GM08714 (cell line): ENCODE data around the gene NRAS.

ENCODE experiments used
- H3K4me3 ChIP-seq: fragments of 200-500 bp; sonication (Bioruptor generic); 2 replicates; pipeline ENCODE4 v1.5.1; 2014; ENCODE audit warnings: mild to moderate bottlenecking, low read length, inconsistent platforms
- ZNF274 ChIP-seq: IDR thresholded peaks from 2 replicates; pipeline ENCODE4 v1.6.1; 2012; ENCODE audit warnings: mild to moderate bottlenecking, low read depth, low read length

NRAS gene

GRCh38 chr1:114707604-114708003 is 9.0 kb downstream of the NRAS start:
- H3K4me3 ChIP-seq = no peak overlapping the region
- no peak for TF ChIP-seq ZNF274

- no peak for TF ChIP-seq ZNF274
- no peak overlapping the region for H3K4me3 ChIP-seq
Measured at GRCh38 chr1:114703242-114703641, 13.3 kb downstream of the NRAS start.

- H3K4me3 ChIP-seq = no peak overlapping the region
Measured at GRCh38 chr1:114702737-114703136, 13.8 kb downstream of the NRAS start.

GRCh38 chr1:114701931-114702330 is 14.6 kb downstream of the NRAS start:
- H3K4me3 ChIP-seq = no peak overlapping the region
- TF ChIP-seq ZNF274 = no peak

More at GRCh38 chr1:114702737-114703136, 13.8 kb downstream of the NRAS start:
- TF ChIP-seq ZNF274 = no peak

GRCh38 chr1:114700036-114700600 is 16.5 kb downstream of the NRAS start:
- no peak overlapping the region for H3K4me3 ChIP-seq
- no peak for TF ChIP-seq ZNF274

DNA sequence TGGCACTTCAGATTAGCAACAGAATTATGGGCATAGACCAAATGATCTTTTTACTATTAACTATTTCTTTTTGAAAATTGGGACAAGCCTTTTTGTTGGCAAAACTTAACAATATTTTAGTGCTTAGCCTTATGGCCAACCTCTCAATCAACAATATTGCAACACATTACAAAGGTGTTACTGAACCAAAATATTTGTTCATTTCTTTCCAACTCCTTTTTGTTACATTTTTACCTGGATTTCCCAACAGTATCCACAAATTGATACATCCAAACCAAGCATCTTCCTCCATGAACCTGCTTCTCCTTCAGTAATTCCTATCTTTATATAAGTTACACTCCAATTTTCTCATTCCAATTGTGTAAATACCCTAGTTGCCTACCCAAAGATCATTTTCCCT is 19.8 kb downstream of the NRAS start:
- no peak for TF ChIP-seq ZNF274
- no peak overlapping the region for H3K4me3 ChIP-seq

DNA sequence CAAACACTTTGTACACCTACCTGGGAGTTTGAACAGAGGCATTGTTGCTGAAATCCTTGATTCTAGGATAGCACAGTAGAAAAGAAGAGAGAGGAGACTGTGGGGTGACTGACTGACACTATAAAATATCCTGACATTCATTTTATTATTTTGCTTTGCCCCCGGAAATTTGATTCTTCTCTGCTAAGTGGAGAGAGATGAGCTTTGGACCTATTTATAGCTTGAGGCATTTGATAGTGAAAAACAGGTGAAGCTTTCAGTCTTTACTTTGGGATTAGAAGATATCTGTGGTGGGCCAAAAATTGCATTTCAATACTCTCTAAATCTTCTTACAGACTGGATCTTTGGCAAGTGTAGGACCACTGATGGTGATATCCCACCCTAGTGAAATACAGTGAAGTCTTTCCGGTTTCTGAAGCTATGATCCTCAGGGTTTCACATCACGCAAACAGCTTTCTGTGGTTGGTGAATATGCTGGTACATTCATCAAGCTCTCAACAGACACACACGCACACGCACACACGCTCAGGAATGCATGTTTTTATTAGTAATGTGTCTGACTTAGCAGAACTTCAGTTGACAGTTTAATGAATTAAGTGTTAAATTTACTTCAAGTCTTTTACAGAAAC is 21.0 kb downstream of the NRAS start, which contains the start of gene AMPD1:
TSS of gene AMPD1 (minus strand) at position 117 of the 629 bp plus-strand sequence. CDS start at position 42, 75 bp downstream.
- TF ChIP-seq ZNF274 = no peak
- no peak within 1 kb of the TSS for H3K4me3 ChIP-seq

DNA sequence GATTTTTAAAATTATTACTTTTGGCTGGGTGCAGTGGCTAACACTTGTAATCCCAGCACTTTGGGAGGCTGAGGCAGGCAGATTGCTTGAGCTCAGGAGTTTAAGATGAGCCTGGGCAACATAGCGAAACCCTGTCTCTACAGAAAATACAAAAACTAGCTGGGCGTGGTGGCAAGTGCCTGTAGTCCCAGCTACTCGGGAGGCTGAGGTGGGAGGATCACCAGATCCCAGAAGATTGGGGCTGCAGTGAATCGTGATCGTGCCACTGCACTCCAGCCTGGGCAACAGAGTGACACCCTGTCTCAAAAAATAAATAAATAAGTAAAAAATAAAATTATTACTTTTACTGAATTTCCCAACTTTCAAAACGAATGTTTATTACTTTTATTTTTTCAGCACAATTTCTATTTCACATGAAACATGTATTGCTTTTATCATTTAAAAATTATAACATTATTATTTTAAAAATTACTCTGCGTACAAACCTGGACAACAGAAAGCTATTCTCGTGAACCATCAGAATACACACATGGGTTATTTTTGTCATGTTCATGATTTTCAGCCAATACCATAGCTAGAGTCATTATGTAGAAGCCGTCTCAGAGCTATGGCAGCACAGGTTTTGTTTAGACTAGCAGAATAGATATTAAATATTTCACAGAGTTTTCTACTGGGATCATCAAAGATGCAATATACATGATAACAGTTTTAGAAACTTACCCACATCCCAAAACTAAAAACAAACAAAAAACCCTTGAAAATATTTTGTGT is 21.8 kb downstream of the NRAS start:
- no peak overlapping the region for H3K4me3 ChIP-seq
- no peak for TF ChIP-seq ZNF274

- TF ChIP-seq ZNF274 = no peak
Measured at GRCh38 chr1:114692947-114693346, 23.6 kb downstream of the NRAS start.

DNA sequence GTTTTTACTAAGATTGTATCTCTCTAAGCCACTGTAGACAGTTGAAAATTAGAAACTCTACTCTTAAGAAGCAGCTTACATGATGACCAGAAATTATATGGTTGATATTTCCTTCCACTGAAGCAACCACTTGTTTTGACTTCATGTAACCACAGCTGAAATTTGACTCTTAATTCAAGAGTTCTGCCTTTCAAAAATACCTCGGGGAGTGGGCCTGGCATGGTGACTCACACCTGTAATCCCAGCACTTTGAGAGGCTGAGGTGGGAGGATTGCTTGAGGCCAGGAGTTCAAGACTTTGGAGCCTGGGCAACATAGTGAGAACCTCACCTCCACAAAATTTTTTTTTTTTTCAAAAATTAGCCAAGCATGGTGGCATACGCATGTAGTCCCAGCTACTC is 25.5 kb downstream of the NRAS start:
- H3K4me3 ChIP-seq = no peak overlapping the region
- TF ChIP-seq ZNF274 = no peak

More at GRCh38 chr1:114692947-114693346, 23.6 kb downstream of the NRAS start:
- H3K4me3 ChIP-seq = no peak overlapping the region

- no peak overlapping the region for H3K4me3 ChIP-seq
- TF ChIP-seq ZNF274 = no peak
Measured at GRCh38 chr1:114690148-114690547, 26.4 kb downstream of the NRAS start.

DNA sequence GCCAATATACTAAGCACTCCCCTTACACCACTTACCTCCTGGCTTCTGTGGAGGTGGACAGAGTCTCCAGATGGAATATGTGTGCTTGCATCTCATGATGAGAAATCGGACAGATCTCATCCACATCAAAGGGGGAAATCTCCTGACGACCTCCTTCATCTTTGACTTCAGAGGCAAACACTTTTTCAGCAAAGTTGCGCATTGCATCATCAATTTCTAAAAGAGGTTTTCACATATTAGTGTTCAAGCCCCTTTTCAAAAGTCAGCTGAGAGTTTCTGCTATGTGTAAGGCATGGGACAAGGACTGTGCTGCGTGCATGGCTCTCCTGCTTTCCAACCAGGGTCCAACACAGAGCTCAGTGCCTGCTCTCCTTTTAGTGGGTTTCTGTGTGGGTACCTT is 28.0 kb downstream of the NRAS start:
- no peak overlapping the region for H3K4me3 ChIP-seq

GRCh38 chr1:114685851-114686250 is 30.7 kb downstream of the NRAS start:
- no peak for TF ChIP-seq ZNF274
- no peak overlapping the region for H3K4me3 ChIP-seq

More for the DNA sequence above, 28.0 kb downstream of the NRAS start:
- TF ChIP-seq ZNF274 = no peak

DNA sequence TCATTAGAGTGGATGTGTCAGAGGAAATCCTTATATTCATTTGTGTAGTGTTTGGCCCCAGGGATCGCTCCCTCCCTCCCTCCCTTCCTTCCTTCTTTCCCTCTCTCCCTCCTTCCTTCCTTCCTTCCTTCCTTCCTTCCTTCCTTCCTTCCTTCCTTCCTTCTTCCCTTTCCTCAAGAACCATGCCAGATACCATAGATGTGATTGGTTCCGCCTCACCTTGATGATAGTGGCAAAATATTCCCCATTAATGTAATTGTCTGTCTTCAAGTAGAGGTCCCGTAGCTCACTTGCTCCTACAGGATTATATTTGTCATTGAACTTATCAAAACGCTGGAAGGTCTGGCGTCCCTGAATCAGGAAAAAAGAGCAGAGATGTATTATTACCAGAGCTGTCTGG is 38.9 kb downstream of the NRAS start:
- no peak for TF ChIP-seq ZNF274
- no peak overlapping the region for H3K4me3 ChIP-seq

GRCh38 chr1:114676115-114676514 is 40.5 kb downstream of the NRAS start:
- H3K4me3 ChIP-seq = no peak overlapping the region
- TF ChIP-seq ZNF274 = no peak
